HepG2 (cell line): Measurements from ENCODE around the gene ATG4D. TPM values are rescaled to one million over a fixed set of nuclear protein-coding genes. Genes with fewer than 3 reads are reported as not detected.
A peak's percentile ranks its signal among the peaks of the same experiment; 100 is the strongest.

Source experiments
- BCL6 ChIP-seq: IDR thresholded peaks from 2 replicates; pipeline ENCODE4 v1.6.1; 2016; ENCODE audit warnings: missing genetic modification reagents, missing compliant biosample characterization
- HNRNPUL1 ChIP-seq: fragments of 200-400 bp; formaldehyde crosslinking; IDR thresholded peaks from 2 replicates; pipeline ENCODE4 v1.6.1; 2017; ENCODE audit warnings: low read depth, mild to moderate bottlenecking, low read length, moderate library complexity
- IRX3 ChIP-seq: sonication (generic); formaldehyde crosslinking; IDR thresholded peaks from 2 replicates; pipeline ENCODE4 v1.8.1; 2023; ENCODE audit warnings: mild to moderate bottlenecking, low read depth, missing genetic modification reagents, borderline replicate concordance
- NCOR1 ChIP-seq: fragments of 200-600 bp; sonication (generic); IDR thresholded peaks from 2 replicates; pipeline ENCODE4 v1.7.0; 2017; ENCODE audit warnings: antibody characterized with exemption, low read length, borderline replicate concordance
- NRL ChIP-seq: sonication (generic); formaldehyde crosslinking; IDR thresholded peaks from 2 replicates; pipeline ENCODE4 v1.5.0; 2020; ENCODE audit warnings: missing genetic modification reagents, mild to moderate bottlenecking, moderate library complexity, borderline replicate concordance
- SIN3B ChIP-seq: fragments of 150-350 bp; IDR thresholded peaks from 2 replicates; pipeline ENCODE4 v1.6.1; 2014; ENCODE audit warnings: low read length
- ZBTB10 ChIP-seq: sonication (generic); formaldehyde crosslinking; IDR thresholded peaks from 2 replicates; pipeline ENCODE4 v1.4.0; 2020; ENCODE audit warnings: missing genetic modification reagents, borderline replicate concordance
- ZNF460 ChIP-seq: sonication (generic); formaldehyde crosslinking; IDR thresholded peaks from 2 replicates; pipeline ENCODE4 v1.5.1; 2020; ENCODE audit warnings: missing genetic modification reagents, mild to moderate bottlenecking, borderline replicate concordance
- ZNF556 ChIP-seq: sonication (generic); formaldehyde crosslinking; IDR thresholded peaks from 2 replicates; pipeline ENCODE4 v1.4.0; 2020; ENCODE audit warnings: mild to moderate bottlenecking, missing genetic modification reagents, borderline replicate concordance
- ZNF597 ChIP-seq: sonication (generic); formaldehyde crosslinking; IDR thresholded peaks from 2 replicates; pipeline ENCODE4 v1.5.0; 2020; ENCODE audit warnings: missing genetic modification reagents
- ZNF674 ChIP-seq: sonication (generic); formaldehyde crosslinking; IDR thresholded peaks from 2 replicates; pipeline ENCODE4 v1.5.0; 2020; ENCODE audit warnings: low read depth, mild to moderate bottlenecking, missing genetic modification reagents
- ZSCAN31 ChIP-seq: sonication (generic); formaldehyde crosslinking; IDR thresholded peaks from 2 replicates; pipeline ENCODE4 v1.5.0; 2020; ENCODE audit warnings: low read depth, mild to moderate bottlenecking, missing genetic modification reagents
- polyA plus RNA-seq, 8 experiments: library from polyadenylated mRNA; depleted of rRNA in 3 of 8; stranded (reverse) in 7 of 8; unstranded in 1 of 8; fragments of >200 nt; fragmentation: Illumina TruSeq in 4 of 8; extraction: Trizol in 4 of 8; gene quantifications; 2 replicates each; pipeline versions ENCODE4 v1.2.1 to v1.2.3, GENCODE V29; 2011 to 2016; ENCODE audit warnings: low read depth in 4 of 8, missing spikeins in 1 of 8, mixed read lengths in 1 of 8; ENCODE audit not compliant: insufficient read depth in 1 of 8
- total RNA-seq, 5 experiments: library from RNA; depleted of rRNA; stranded (reverse); fragments of >200 nt; fragmentation: Illumina TruSeq; extraction: Trizol; gene quantifications; 2 replicates each; pipeline ENCODE4 v1.2.3, GENCODE V29; 2016; ENCODE audit warnings: low read depth in 1 of 5
- TF ChIP-seq, protein P1 (sequence below): sonication (generic); formaldehyde crosslinking; IDR thresholded peaks from 2 replicates; pipeline ENCODE4 v1.4.0; 2020; ENCODE audit warnings: missing genetic modification reagents
- TF ChIP-seq, protein P2 (sequence below), 2 experiments: sonication (generic) in 1 of 2; formaldehyde crosslinking in 1 of 2; IDR thresholded peaks; 2 replicates each; pipeline versions ENCODE4 v1.6.1 to v1.9.0; 2014 to 2022; ENCODE audit warnings: antibody characterized with exemption in 1 of 2, borderline replicate concordance in 1 of 2, inconsistent platforms in 1 of 2, low read depth in 1 of 2, missing genetic modification reagents in 1 of 2
- TF ChIP-seq, protein P3 (sequence below): sonication (generic); formaldehyde crosslinking; conservative IDR thresholded peaks from 2 replicates; pipeline ENCODE4 v1.4.0; 2020; ENCODE audit warnings: missing genetic modification reagents

Gene ATG4D
- total and polyA plus RNA-seq, 2 of the 13 experiments (the other 11 are each of a cell fraction or from before 2014, with no cell fraction given), result 17.8 to 19.0 TPM

- TF ChIP-seq, protein P1, sequence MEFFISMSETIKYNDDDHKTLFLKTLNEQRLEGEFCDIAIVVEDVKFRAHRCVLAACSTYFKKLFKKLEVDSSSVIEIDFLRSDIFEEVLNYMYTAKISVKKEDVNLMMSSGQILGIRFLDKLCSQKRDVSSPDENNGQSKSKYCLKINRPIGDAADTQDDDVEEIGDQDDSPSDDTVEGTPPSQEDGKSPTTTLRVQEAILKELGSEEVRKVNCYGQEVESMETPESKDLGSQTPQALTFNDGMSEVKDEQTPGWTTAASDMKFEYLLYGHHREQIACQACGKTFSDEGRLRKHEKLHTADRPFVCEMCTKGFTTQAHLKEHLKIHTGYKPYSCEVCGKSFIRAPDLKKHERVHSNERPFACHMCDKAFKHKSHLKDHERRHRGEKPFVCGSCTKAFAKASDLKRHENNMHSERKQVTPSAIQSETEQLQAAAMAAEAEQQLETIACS (CRISPR knock-in tag), result no peak
- TF ChIP-seq ZNF674 (no peak), ZNF597 (CRISPR knock-in tag) (no peak), ZNF556 (CRISPR knock-in tag) (no peak), SIN3B (no peak), HNRNPUL1 (no peak), BCL6 (CRISPR knock-in tag) (no peak), IRX3 (CRISPR knock-in tag) (no peak), NRL (CRISPR knock-in tag) (no peak), ZNF460 (CRISPR knock-in tag) (no peak), ZBTB10 (peak; percentile 76; the same call in 1 of the 2 replicates), ZSCAN31 (CRISPR knock-in tag) (no peak), NCOR1 (no peak)
- TF ChIP-seq, protein P2, sequence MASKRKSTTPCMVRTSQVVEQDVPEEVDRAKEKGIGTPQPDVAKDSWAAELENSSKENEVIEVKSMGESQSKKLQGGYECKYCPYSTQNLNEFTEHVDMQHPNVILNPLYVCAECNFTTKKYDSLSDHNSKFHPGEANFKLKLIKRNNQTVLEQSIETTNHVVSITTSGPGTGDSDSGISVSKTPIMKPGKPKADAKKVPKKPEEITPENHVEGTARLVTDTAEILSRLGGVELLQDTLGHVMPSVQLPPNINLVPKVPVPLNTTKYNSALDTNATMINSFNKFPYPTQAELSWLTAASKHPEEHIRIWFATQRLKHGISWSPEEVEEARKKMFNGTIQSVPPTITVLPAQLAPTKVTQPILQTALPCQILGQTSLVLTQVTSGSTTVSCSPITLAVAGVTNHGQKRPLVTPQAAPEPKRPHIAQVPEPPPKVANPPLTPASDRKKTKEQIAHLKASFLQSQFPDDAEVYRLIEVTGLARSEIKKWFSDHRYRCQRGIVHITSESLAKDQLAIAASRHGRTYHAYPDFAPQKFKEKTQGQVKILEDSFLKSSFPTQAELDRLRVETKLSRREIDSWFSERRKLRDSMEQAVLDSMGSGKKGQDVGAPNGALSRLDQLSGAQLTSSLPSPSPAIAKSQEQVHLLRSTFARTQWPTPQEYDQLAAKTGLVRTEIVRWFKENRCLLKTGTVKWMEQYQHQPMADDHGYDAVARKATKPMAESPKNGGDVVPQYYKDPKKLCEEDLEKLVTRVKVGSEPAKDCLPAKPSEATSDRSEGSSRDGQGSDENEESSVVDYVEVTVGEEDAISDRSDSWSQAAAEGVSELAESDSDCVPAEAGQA (IDR thresholded peaks at IDR 0.05; ENCODE audit: low read depth), result no peak
- TF ChIP-seq, protein P2 (CRISPR knock-in tag; IDR thresholded peaks at IDR 0.05; ENCODE audit: borderline replicate concordance), result no peak
- TF ChIP-seq, protein P3, sequence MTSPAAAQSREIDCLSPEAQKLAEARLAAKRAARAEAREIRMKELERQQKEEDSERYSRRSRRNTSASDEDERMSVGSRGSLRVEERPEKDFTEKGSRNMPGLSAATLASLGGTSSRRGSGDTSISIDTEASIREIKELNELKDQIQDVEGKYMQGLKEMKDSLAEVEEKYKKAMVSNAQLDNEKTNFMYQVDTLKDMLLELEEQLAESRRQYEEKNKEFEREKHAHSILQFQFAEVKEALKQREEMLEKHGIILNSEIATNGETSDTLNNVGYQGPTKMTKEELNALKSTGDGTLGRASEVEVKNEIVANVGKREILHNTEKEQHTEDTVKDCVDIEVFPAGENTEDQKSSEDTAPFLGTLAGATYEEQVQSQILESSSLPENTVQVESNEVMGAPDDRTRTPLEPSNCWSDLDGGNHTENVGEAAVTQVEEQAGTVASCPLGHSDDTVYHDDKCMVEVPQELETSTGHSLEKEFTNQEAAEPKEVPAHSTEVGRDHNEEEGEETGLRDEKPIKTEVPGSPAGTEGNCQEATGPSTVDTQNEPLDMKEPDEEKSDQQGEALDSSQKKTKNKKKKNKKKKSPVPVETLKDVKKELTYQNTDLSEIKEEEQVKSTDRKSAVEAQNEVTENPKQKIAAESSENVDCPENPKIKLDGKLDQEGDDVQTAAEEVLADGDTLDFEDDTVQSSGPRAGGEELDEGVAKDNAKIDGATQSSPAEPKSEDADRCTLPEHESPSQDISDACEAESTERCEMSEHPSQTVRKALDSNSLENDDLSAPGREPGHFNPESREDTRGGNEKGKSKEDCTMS (CRISPR knock-in tag), result no peak
Observed at GRCh38 chr19:10510301-10510802, 33.4 kb upstream of the ATG4D start (continued).
